Muscle of arm (tissue), 12 donors: ENCODE results near the gene STK26. TPM values are rescaled to one million over a fixed set of nuclear protein-coding genes. Genes with fewer than 3 reads are reported as not detected.
"Not testable (repeated sequence)": the region's sequence is repeated elsewhere in the genome, so short reads cannot be mapped to it uniquely, and the experiment has no call there.

ENCODE experiments used
- DNase-seq: peaks from one replicate; pipeline ENCODE4 v3.0.0-alpha.2; 2013
- polyA plus RNA-seq, 12 donors: library from polyadenylated mRNA; unstranded; fragments of 120-200 nt; gene quantifications; one replicate each; pipeline ENCODE4 v1.2.1, GENCODE V29; 2013; ENCODE audit not compliant: insufficient read length in 12 of 12

Gene STK26
- polyA plus RNA-seq, 12 donors, result 38.8 to 135 (median 59.6) TPM

GRCh38 chrX:132031867-132032266 is 8.8 kb downstream of the STK26 start:
- no peak for DNase-seq

- DNase-seq, result no peak
Measured at GRCh38 chrX:132033166-132033565, 10.1 kb downstream of the STK26 start.

GRCh38 chrX:132034648-132035047 is 11.5 kb downstream of the STK26 start:
- no peak for DNase-seq

- no peak for DNase-seq
Measured at GRCh38 chrX:132037479-132037993, 14.4 kb downstream of the STK26 start.

- DNase-seq, result no peak
Measured at GRCh38 chrX:132040066-132040465, 17.0 kb downstream of the STK26 start.

DNA sequence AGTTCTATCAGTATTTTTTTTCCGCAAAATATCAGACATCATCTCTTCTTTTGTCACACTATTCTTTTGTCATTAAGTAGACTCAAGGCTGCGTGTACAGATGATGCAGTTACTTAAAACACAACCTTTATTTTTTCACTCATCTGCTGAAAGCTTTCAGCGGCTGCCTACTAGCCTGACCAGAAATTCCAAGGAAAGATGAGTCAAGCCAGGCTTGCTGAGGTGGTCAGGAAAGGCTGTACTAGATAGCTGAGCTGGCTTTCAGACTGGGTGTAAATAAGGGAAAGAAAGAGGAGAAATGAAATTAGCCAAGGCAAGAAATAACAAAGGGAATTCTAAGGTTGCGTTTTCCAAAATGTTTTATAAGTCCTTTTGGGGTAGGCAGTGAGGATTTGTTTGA is 17.9 kb downstream of the STK26 start:
- no peak for DNase-seq

DNA sequence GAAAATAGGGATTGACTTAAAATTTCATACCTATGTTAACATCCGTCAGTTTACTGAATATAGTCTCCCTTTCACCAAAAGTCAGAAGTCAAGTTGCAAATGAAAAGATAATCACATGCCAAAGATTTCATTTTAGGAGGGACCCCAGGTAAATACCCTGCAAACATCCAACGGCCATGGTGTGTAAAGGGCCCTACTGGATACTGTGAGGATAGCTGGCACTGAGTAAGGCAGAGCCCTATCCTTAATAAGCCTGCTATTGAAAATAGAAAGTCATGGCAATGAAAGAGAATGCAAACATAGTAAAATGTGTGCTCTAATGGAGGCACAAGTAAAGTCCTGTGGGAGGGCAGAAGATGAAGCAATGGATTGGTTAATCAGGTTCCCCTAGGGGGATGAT is 20.9 kb downstream of the STK26 start:
- no peak for DNase-seq

- no peak for DNase-seq
Measured at GRCh38 chrX:132044953-132045352, 21.9 kb downstream of the STK26 start.

- DNase-seq, result no peak
Measured at GRCh38 chrX:132045456-132045855, 22.4 kb downstream of the STK26 start.

GRCh38 chrX:132046533-132046932 is 23.4 kb downstream of the STK26 start:
- no peak for DNase-seq

DNA sequence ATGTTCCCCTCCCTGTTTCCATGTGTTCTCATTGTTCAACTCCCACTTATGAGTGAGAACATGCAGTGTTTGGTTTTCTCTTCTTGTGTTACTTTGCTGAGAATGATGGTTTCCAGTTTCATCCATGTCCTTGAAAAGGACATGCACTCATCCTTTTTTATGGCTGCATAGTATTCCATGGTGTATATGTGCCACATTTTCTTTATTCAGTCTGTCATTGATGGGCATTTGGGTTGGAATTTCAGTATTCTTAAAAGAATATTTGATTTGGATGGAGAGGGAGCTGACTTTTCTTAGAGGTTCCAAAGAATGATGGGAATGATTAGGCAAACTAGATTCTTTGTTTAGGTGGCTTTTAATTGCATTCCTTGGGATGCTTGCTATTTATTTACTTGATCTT is 28.7 kb downstream of the STK26 start:
- DNase-seq, result not testable (repeated sequence)

DNA sequence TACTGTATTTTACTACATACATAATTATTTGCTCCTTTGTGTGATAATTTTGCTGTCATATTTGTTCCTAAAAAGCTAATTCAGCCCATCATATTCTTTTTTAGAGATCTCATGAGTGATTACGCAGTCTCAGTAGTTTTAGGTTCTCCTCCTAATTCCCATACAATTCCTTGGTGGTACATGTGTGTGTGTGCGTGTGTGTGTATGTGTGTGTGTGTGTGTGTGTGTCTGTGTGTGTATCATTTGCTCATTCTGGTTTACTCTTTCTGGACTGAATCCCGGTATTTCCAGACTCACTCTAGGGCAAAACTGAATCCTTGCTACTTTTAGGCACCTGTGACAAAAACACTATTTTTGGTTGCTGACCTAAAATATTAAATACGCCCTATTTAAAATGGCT is 34.9 kb downstream of the STK26 start:
- no peak for DNase-seq

GRCh38 chrX:132058975-132059374 is 35.9 kb downstream of the STK26 start:
- no peak for DNase-seq

DNA sequence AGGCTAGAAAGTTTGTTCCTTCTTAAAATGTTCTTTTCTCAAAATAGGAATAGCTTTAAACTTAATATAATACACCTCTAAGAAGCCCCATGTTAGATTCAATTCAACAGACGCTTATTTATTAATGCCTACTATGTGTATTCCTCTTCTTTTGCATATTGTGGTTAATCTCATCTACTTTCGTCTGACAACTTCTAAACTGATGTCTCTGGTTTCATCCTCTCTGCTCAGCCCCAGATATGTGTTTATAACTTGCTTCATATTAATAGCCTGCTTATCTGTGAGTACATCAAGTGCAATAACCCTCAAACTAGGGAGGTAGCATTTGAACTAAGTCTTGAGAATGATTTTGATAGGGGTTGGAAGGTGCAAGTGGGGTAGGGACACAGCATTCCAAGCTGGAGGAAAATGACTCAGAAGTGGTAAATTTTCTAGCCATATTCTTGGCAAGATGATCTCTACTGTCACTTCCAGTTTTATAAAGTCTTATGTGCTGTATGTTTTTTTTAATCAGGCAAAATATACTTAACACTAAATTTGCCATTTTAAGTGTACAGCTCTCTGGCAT is 37.0 kb downstream of the STK26 start:
- DNase-seq, result no peak

DNA sequence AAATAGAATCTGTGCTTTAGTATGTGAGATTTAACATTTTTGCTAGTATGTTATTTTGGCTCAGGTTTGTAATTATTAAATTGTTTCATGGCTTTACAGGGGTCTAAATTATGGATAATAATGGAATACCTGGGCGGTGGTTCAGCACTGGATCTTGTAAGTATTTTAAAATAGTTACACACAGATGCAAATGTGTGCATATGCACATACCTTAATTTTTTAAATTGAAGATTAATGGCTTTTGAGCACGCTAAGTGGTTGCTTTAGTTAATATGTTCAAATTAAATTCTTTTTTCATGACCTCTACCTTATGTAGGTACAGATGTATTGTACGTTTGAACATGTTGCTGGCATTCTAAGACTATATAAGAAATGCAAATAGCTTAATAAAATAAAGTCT is 40.2 kb downstream of the STK26 start:
- DNase-seq, result no peak

DNA sequence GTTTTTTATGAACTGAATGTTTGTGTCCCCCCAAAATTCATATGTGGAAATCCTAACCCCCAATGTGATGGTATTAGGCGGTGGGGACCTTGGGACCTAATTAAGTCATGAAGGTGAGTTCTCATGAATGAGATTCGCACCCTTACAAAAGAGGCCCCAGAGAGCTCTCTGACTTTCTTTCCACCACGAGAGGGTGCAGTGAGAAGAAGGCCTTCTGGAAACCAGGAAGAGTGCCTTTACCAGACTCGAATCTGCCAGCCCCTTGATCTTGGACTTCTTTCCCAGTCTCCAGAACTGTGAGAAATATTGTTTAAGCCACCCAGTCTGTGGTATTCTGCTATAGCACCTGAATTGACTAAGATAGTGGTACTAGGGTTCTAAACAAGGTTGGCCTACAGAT is 40.8 kb downstream of the STK26 start:
- no peak for DNase-seq

- DNase-seq, result no peak
Measured at GRCh38 chrX:132068405-132068804, 45.3 kb downstream of the STK26 start.

GRCh38 chrX:132071254-132071653 is 48.2 kb downstream of the STK26 start:
- DNase-seq, result no peak

- no peak for DNase-seq
Measured at GRCh38 chrX:132077414-132077813, 54.3 kb downstream of the STK26 start.

- DNase-seq, result no peak
Measured at GRCh38 chrX:132077912-132078311, 54.8 kb downstream of the STK26 start.

DNA sequence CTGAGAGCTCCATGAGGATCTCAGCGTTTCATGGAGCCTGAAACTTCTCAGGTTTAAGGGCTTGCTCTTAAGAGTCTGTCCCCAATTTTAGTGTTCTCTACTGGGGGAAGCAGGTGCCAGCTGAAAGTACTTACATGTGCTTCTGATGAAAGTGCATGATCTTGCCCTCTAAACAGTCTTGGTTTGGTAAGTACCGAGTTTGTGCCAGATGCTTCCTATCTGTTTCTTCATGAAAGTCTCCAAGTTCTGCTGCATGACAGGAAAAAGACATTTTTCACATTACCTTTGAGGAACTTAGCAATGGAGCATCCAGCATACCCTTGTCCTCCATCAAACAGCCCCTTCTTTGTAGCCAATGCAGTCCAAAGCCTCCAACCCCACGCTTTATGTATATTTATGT is 62.7 kb downstream of the STK26 start:
- DNase-seq, result no peak

- no peak for DNase-seq
Measured at GRCh38 chrX:132086672-132087071, 63.6 kb downstream of the STK26 start.

- no peak for DNase-seq
Measured at GRCh38 chrX:132088864-132089263, 65.8 kb downstream of the STK26 start.

DNA sequence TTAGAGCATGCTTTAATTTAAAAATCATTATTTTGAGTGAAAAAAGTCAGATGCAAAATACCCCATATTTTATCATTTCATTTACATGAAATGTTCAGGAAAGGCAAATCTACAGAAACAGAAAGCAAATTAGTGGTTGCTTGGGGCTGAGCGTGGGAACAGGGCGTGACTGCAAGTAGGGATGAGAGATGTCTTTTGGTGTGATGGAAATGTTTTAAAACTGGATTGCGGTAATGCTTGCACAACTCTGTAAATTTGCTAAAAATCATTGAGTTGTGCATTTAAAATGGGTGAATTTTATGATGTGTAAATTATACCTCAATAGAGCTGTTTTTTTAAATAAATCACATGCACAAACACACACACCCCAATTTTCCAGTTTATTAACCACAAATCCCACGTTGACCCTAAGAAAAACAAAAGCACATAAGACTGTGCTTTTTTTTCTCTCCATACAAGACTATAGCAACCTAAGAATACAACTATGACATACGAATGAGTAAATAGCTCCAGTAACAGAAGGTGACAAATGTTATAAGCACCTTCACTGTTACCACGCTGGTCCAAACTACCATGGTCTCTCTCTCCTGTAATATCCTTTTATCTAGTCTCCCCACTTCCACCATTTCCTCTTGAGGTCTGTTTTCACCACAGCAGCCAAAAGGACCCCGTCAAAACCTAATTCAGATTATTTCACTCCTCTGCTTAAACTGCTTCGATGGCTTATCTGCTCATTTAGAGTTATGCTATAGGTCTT is 67.5 kb downstream of the STK26 start:
- no peak for DNase-seq
